HEK293T (cell line): ENCODE measurements around the gene MLLT3.

Experiments used
- CTCF ChIA-PET: fragments of 350-600 bp; formaldehyde crosslinking; extraction: SDS; loops from one replicate; lab custom pipeline; 2021; ENCODE audit warnings: antibody characterized with exemption, inconsistent platforms; lab: Yijun Ruan, JAX
- POLR2A ChIA-PET: fragments of 350-600 bp; formaldehyde crosslinking; extraction: SDS; loops from one replicate; lab custom pipeline; 2020; ENCODE audit warnings: antibody characterized with exemption, inconsistent platforms; lab: Yijun Ruan, JAX
- DNase-seq: peaks from one replicate; pipeline ENCODE4 v3.0.0; 2012; ENCODE audit warnings: mixed read lengths; ENCODE audit errors: extremely low spot score
- ARNT ChIP-seq: fragments of 450-650 bp; IDR thresholded peaks from 2 replicates; pipeline ENCODE4 v1.6.1; 2017; ENCODE audit warnings: mild to moderate bottlenecking
- BHLHE40 ChIP-seq: fragments of 450-650 bp; IDR thresholded peaks from 2 replicates; pipeline ENCODE4 v1.6.1; 2016; ENCODE audit warnings: mild to moderate bottlenecking, moderate library complexity, borderline replicate concordance
- CTBP1 ChIP-seq: fragments of 450-650 bp; IDR thresholded peaks from 2 replicates; pipeline ENCODE4 v1.6.1; 2016; ENCODE audit warnings: borderline replicate concordance
- ELF4 ChIP-seq: fragments of 450-650 bp; IDR thresholded peaks from 2 replicates; pipeline ENCODE4 v1.6.1; 2017; ENCODE audit warnings: antibody characterized with exemption
- FOXA1 ChIP-seq: fragments of 450-650 bp; IDR thresholded peaks from 2 replicates; pipeline ENCODE4 v1.6.1; 2016; ENCODE audit warnings: mild to moderate bottlenecking
- FOXK2 ChIP-seq: fragments of 450-650 bp; IDR thresholded peaks from 2 replicates; pipeline ENCODE4 v1.6.1; 2016; ENCODE audit warnings: mild to moderate bottlenecking
- FOXM1 ChIP-seq: fragments of 450-650 bp; IDR thresholded peaks from 2 replicates; pipeline ENCODE4 v1.6.1; 2017; ENCODE audit warnings: mild to moderate bottlenecking, borderline replicate concordance
- HDGF ChIP-seq: fragments of 450-650 bp; IDR thresholded peaks from 2 replicates; pipeline ENCODE4 v1.6.1; 2017; ENCODE audit warnings: antibody characterized with exemption, borderline replicate concordance
- L3MBTL2 ChIP-seq: fragments of 450-650 bp; conservative IDR thresholded peaks from 2 replicates; pipeline ENCODE4 v1.6.1; 2016; ENCODE audit warnings: mild to moderate bottlenecking
- LEF1 ChIP-seq: fragments of 450-650 bp; IDR thresholded peaks from 2 replicates; pipeline ENCODE4 v1.6.1; 2017; ENCODE audit warnings: mild to moderate bottlenecking, borderline replicate concordance
- NFRKB ChIP-seq: fragments of 450-650 bp; IDR thresholded peaks from 2 replicates; pipeline ENCODE4 v1.6.1; 2016; ENCODE audit warnings: mild to moderate bottlenecking, moderate library complexity
- SP1 ChIP-seq: fragments of 450-650 bp; IDR thresholded peaks from 2 replicates; pipeline ENCODE4 v1.6.1; 2017
- SUZ12 ChIP-seq: fragments of 450-650 bp; IDR thresholded peaks from 2 replicates; pipeline ENCODE4 v1.6.1; 2016; ENCODE audit warnings: mild to moderate bottlenecking
- TARDBP ChIP-seq: fragments of 450-650 bp; IDR thresholded peaks from 2 replicates; pipeline ENCODE4 v1.6.1; 2016
- ZNF384 ChIP-seq: fragments of 450-650 bp; IDR thresholded peaks from 2 replicates; pipeline ENCODE4 v1.6.1; 2016
- TF ChIP-seq, protein P1 (sequence below): fragments of 450-650 bp; IDR thresholded peaks from 2 replicates; pipeline ENCODE4 v1.6.1; 2016

MLLT3 gene

GRCh38 chr9:20358207-20358606, 264.1 kb downstream of the MLLT3 start:
- CTCF ChIA-PET = interaction anchor here (1.4 kb wide), 1 partner anchor 24 kb away, joined by 3 read pairs; no protein-coding TSS in a partner anchor
- no peak for TF ChIP-seq CTBP1
- no peak for TF ChIP-seq SP1
- no peak for TF ChIP-seq HDGF
- TF ChIP-seq FOXM1 = no peak
- no peak for TF ChIP-seq LEF1
- no peak for TF ChIP-seq FOXA1
- DNase-seq = no peak
- POLR2A ChIA-PET = no interaction called here

- CTCF ChIA-PET = interaction anchor here (0.8 to 1.4 kb wide), 5 partner anchors 23 to 586 kb away, joined by 3 to 6 read pairs (median 4); no protein-coding TSS in a partner anchor
- POLR2A ChIA-PET = interaction anchor here (1.1 kb wide), 1 partner anchor 266 kb away, joined by 4 read pairs; the partner anchor contains the start of gene MLLT3
- no peak for DNase-seq
- no peak for TF ChIP-seq ARNT
- no peak for TF ChIP-seq FOXM1
- TF ChIP-seq, protein P1, sequence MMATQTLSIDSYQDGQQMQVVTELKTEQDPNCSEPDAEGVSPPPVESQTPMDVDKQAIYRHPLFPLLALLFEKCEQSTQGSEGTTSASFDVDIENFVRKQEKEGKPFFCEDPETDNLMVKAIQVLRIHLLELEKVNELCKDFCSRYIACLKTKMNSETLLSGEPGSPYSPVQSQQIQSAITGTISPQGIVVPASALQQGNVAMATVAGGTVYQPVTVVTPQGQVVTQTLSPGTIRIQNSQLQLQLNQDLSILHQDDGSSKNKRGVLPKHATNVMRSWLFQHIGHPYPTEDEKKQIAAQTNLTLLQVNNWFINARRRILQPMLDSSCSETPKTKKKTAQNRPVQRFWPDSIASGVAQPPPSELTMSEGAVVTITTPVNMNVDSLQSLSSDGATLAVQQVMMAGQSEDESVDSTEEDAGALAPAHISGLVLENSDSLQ = peak; percentile 59; the same call in 1 of the 2 replicates
- no peak for TF ChIP-seq SP1
- TF ChIP-seq L3MBTL2 = no peak
- no peak for TF ChIP-seq TARDBP
- TF ChIP-seq ELF4 = no peak
- TF ChIP-seq ZNF384 = no peak
Observed at GRCh38 chr9:20357037-20357432, 265.3 kb downstream of the MLLT3 start.

DNA sequence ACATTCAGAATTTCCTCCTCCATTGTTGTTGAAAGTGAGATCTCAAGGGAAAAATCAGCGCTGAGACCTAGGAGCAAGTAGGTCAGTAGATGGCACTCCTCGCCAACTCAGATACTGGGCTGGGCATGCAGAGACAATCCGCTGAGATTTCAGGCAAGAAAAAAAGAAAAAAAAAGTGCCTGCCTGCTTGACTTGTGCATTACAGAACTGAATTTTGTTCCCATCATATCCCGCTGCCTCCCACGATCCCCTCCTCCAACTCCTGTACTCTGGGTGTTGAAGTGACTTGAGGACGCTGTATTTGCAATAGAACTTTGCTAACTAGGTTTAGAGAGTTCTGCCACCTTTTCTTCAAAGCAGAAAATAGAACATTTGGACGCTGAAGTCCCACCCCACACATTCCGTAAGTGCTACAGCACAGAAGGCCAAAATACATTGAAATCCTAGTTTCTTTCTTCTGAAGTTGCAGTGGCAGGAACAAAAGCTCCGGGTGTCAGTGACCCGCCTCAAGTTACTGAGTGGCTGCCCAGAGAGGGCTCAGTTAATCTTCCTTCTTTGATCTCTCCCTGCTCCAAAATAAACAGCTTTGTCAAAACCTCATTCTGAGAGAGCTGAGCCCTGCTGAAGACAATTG, 265.8 kb downstream of the MLLT3 start:
- ChIA-PET CTCF (interaction anchor here (0.8 to 1.0 kb wide), 3 partner anchors 166 to 585 kb away, joined by 3 to 6 read pairs (median 4); no protein-coding TSS in a partner anchor), POLR2A (interaction anchor here (1.1 kb wide), 1 partner anchor 266 kb away, joined by 4 read pairs; the partner anchor contains the start of gene MLLT3)
- peak; percentile 83 for DNase-seq
- TF ChIP-seq NFRKB = no peak
- peak; percentile 98 for TF ChIP-seq ZNF384

- POLR2A ChIA-PET = no interaction called here
- DNase-seq = no peak
Observed at GRCh38 chr9:20355022-20355421, 267.3 kb downstream of the MLLT3 start.

DNA sequence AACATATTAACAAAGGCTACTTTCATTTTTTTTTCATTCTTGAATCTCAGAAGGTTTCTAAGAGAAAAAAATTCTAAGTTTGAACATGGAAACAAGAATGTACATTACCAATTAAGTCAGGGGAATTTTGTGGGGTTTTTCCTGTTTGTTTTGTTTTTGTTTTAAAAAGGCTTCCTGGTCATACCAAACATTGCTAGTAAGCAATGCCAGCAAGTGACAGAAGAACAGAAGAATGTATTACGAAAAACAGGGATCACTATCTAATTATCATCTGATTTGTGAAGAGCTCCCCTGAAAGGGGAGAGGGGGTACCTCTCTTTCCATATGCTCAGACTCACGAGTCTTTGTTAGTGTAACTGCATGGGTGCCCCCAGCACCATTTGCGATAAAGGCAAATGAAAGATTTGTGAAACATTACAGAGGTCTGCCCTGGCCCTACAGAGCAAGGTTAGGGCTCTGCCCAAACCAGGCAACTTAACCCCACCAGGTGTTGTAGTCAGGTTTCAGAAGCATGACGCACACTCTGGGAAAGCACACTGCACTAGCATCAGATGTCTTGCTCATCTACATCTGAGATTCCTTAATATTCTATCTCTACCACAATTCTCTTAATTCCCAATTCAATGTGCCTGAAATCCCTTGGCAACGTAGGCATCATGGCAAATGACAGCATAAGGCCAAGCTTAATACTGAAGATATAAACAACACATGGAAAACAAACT, 268.2 kb downstream of the MLLT3 start:
- TF ChIP-seq L3MBTL2 (no peak), CTBP1 (no peak), ZNF384 (no peak), ELF4 (no peak), FOXM1 (no peak), NFRKB (no peak), FOXA1 (no peak), ARNT (no peak), HDGF (no peak), TARDBP (no peak), LEF1 (no peak), BHLHE40 (no peak), SUZ12 (no peak), FOXK2 (no peak), SP1 (no peak)
- TF ChIP-seq, protein P1 = no peak
- CTCF ChIA-PET = no interaction called here
- no peak for DNase-seq
- POLR2A ChIA-PET = no interaction called here

More at GRCh38 chr9:20355022-20355421, 267.3 kb downstream of the MLLT3 start:
- CTCF ChIA-PET = interaction anchor here (0.5 to 1.0 kb wide), 2 partner anchors 119 to 181 kb away, joined by 3 read pairs; no protein-coding TSS in a partner anchor
- TF ChIP-seq TARDBP (no peak), NFRKB (no peak)

DNA sequence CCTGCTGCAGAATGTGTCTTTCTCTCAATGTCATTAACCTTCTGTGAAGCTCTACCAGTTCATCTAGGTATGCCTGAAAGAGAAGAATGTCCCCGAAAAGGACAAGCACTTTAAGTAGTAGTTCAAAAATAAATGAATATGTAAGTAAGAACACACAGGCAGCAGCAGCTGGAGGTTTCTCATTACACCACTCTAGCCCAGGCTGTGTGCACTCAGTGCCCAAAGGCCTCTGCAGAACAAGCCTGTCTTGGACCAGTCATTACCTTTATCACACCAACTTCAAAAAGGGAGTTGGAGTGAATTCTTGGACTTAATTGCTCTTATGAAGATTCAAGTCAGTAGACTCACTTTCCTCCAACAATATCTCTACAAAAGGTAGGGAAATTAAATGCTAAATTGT, 268.8 kb downstream of the MLLT3 start:
- no peak for DNase-seq
- POLR2A ChIA-PET = no interaction called here
- TF ChIP-seq SP1 (no peak), ZNF384 (no peak), TARDBP (no peak), CTBP1 (no peak), ELF4 (no peak), ARNT (no peak), NFRKB (no peak), HDGF (no peak), L3MBTL2 (no peak), FOXK2 (no peak), SUZ12 (no peak), BHLHE40 (no peak), FOXA1 (no peak), LEF1 (no peak), FOXM1 (no peak)
- TF ChIP-seq, protein P1 = no peak
- CTCF ChIA-PET = no interaction called here
